ENCODE data around the gene LTBR.
"Not testable (repeated sequence)": the region's sequence is repeated elsewhere in the genome, so short reads cannot be mapped to it uniquely, and the experiment has no call there.

The LTBR gene

GRCh38 chr12:6427796-6428195, 43.8 kb downstream of the LTBR start:
- H3K79me2 ChIP-seq (ENCODE audit: control insufficient read depth, insufficient read depth, low read length); H3K56ac ChIP-seq (ENCODE audit: low read length); H4K8ac ChIP-seq (ENCODE audit: low read depth, low read length); H3K4me2 ChIP-seq (ENCODE audit: low read length); H2AK5ac ChIP-seq (ENCODE audit: low read length); DNase-seq; H3K9ac ChIP-seq (ENCODE audit: low read length); H3K23ac ChIP-seq (ENCODE audit: low read length); H3K36me3 ChIP-seq (ENCODE audit: control insufficient read depth, insufficient read depth, low read length); H3K4ac ChIP-seq (ENCODE audit: low read depth, low read length); H2BK15ac ChIP-seq (replicated peaks; ENCODE audit: low read depth); H3K27me3 ChIP-seq (ENCODE audit: insufficient read depth, low read length, poor library complexity); H3K18ac ChIP-seq (ENCODE audit: low read length); H2BK120ac ChIP-seq (ENCODE audit: low read depth, low read length); H3K4me1 ChIP-seq (ENCODE audit: control insufficient read depth, low read depth, low read length); H3K27ac ChIP-seq (ENCODE audit: low read depth, low read length); H3K79me1 ChIP-seq (ENCODE audit: low read length); H2BK5ac ChIP-seq (ENCODE audit: low read length); H4K5ac ChIP-seq (ENCODE audit: low read length); H3K4me3 ChIP-seq (ENCODE audit: low read length): not testable (repeated sequence)
- WGBS (ENCODE audit: extremely low coverage, insufficient coverage, low lambda C conversion rate) = no CpG with 5 or more reads among the region's 10 CpGs

GRCh38 chr12:6428326-6428725, 44.4 kb downstream of the LTBR start:
- no CpG with 5 or more reads among the region's 3 CpGs for WGBS (ENCODE audit: extremely low coverage, insufficient coverage, low lambda C conversion rate)
- no peaks in the 10 kb centered on the region for H3K79me2 ChIP-seq (ENCODE audit: control insufficient read depth, insufficient read depth, low read length)
- no peaks in the 10 kb centered on the region for H3K36me3 ChIP-seq (ENCODE audit: control insufficient read depth, insufficient read depth, low read length)
- no peak overlapping the region for H3K4me2 ChIP-seq (ENCODE audit: low read length)
- no peak overlapping the region for H2AK5ac ChIP-seq (ENCODE audit: low read length)
- no peak for DNase-seq
- no peak overlapping the region for H4K5ac ChIP-seq (ENCODE audit: low read length)
- H2BK15ac ChIP-seq (replicated peaks; ENCODE audit: low read depth) = no peak overlapping the region
- H3K9ac ChIP-seq (ENCODE audit: low read length) = no peak overlapping the region
- H2BK5ac ChIP-seq (ENCODE audit: low read length) = no peak overlapping the region
- H2BK120ac ChIP-seq (ENCODE audit: low read depth, low read length) = no peak overlapping the region
- no peaks in the 10 kb centered on the region for H3K4me1 ChIP-seq (ENCODE audit: control insufficient read depth, low read depth, low read length)
- H3K23ac ChIP-seq (ENCODE audit: low read length) = no peak overlapping the region
- no peaks in the 10 kb centered on the region for H3K79me1 ChIP-seq (ENCODE audit: low read length)
- H3K4me3 ChIP-seq (ENCODE audit: low read length) = no peak overlapping the region
- no peak overlapping the region for H3K56ac ChIP-seq (ENCODE audit: low read length)
- H4K8ac ChIP-seq (ENCODE audit: low read depth, low read length) = no peak overlapping the region
- H3K18ac ChIP-seq (ENCODE audit: low read length) = no peak overlapping the region
- no peak overlapping the region for H3K4ac ChIP-seq (ENCODE audit: low read depth, low read length)
- no peak overlapping the region for H3K27ac ChIP-seq (ENCODE audit: low read depth, low read length)
- no peaks in the 10 kb centered on the region for H3K27me3 ChIP-seq (ENCODE audit: insufficient read depth, low read length, poor library complexity)

GRCh38 chr12:6430124-6430989, 46.4 kb downstream of the LTBR start:
- Histone ChIP-seq H3K9ac (ENCODE audit: low read length) (no peak overlapping the region), H2BK120ac (ENCODE audit: low read depth, low read length) (no peak overlapping the region), H3K4me1 (ENCODE audit: control insufficient read depth, low read depth, low read length) (no peaks in the 10 kb centered on the region), H3K56ac (ENCODE audit: low read length) (peak overlapping the region; percentile 27), H3K36me3 (ENCODE audit: control insufficient read depth, insufficient read depth, low read length) (no peaks in the 10 kb centered on the region), H2BK5ac (ENCODE audit: low read length) (no peak overlapping the region), H3K4ac (ENCODE audit: low read depth, low read length) (no peak overlapping the region), H4K8ac (ENCODE audit: low read depth, low read length) (no peak overlapping the region), H3K27me3 (ENCODE audit: insufficient read depth, low read length, poor library complexity) (no peaks in the 10 kb centered on the region), H3K79me2 (ENCODE audit: control insufficient read depth, insufficient read depth, low read length) (no peaks in the 10 kb centered on the region), H3K27ac (ENCODE audit: low read depth, low read length) (no peak overlapping the region), H3K18ac (ENCODE audit: low read length) (no peak overlapping the region), H2BK15ac (replicated peaks; ENCODE audit: low read depth) (no peak overlapping the region), H3K23ac (ENCODE audit: low read length) (no peak overlapping the region), H3K4me3 (ENCODE audit: low read length) (no peak overlapping the region), H2AK5ac (ENCODE audit: low read length) (no peak overlapping the region), H3K79me1 (ENCODE audit: low read length) (no peaks in the 10 kb centered on the region), H4K5ac (ENCODE audit: low read length) (no peak overlapping the region), H3K4me2 (ENCODE audit: low read length) (no peak overlapping the region)
- no peak for DNase-seq
- no CpG with 5 or more reads among the region's 19 CpGs for WGBS (ENCODE audit: extremely low coverage, insufficient coverage, low lambda C conversion rate)

GRCh38 chr12:6432991-6433390, 49.0 kb downstream of the LTBR start:
- Histone ChIP-seq H3K18ac (ENCODE audit: low read length) (no peak overlapping the region), H3K27ac (ENCODE audit: low read depth, low read length) (no peak overlapping the region), H4K5ac (ENCODE audit: low read length) (no peak overlapping the region), H4K8ac (ENCODE audit: low read depth, low read length) (no peak overlapping the region), H3K4me1 (ENCODE audit: control insufficient read depth, low read depth, low read length) (no peaks in the 10 kb centered on the region), H3K56ac (ENCODE audit: low read length) (no peak overlapping the region), H2BK120ac (ENCODE audit: low read depth, low read length) (no peak overlapping the region), H3K36me3 (ENCODE audit: control insufficient read depth, insufficient read depth, low read length) (no peaks in the 10 kb centered on the region), H2BK5ac (ENCODE audit: low read length) (no peak overlapping the region), H3K27me3 (ENCODE audit: insufficient read depth, low read length, poor library complexity) (no peaks in the 10 kb centered on the region), H3K9ac (ENCODE audit: low read length) (no peak overlapping the region), H2AK5ac (ENCODE audit: low read length) (no peak overlapping the region), H3K4me2 (ENCODE audit: low read length) (no peak overlapping the region), H3K79me2 (ENCODE audit: control insufficient read depth, insufficient read depth, low read length) (no peaks in the 10 kb centered on the region), H3K4ac (ENCODE audit: low read depth, low read length) (no peak overlapping the region), H3K79me1 (ENCODE audit: low read length) (no peaks in the 10 kb centered on the region), H3K23ac (ENCODE audit: low read length) (no peak overlapping the region), H3K4me3 (ENCODE audit: low read length) (no peak overlapping the region), H2BK15ac (replicated peaks; ENCODE audit: low read depth) (no peak overlapping the region)
- no peak for DNase-seq
- no CpG with 5 or more reads among the region's 5 CpGs for WGBS (ENCODE audit: extremely low coverage, insufficient coverage, low lambda C conversion rate)

- H4K8ac ChIP-seq (ENCODE audit: low read depth, low read length) = no peak overlapping the region
- peak overlapping the region; percentile 60 for H3K4ac ChIP-seq (ENCODE audit: low read depth, low read length)
- H3K27me3 ChIP-seq (ENCODE audit: insufficient read depth, low read length, poor library complexity) = no peaks in the 10 kb centered on the region
- no peak overlapping the region for H3K18ac ChIP-seq (ENCODE audit: low read length)
- no peak overlapping the region for H3K4me3 ChIP-seq (ENCODE audit: low read length)
- no peak overlapping the region for H3K23ac ChIP-seq (ENCODE audit: low read length)
- no peaks in the 10 kb centered on the region for H3K4me1 ChIP-seq (ENCODE audit: control insufficient read depth, low read depth, low read length)
- H3K79me2 ChIP-seq (ENCODE audit: control insufficient read depth, insufficient read depth, low read length) = no peaks in the 10 kb centered on the region
- no peak for DNase-seq
- H3K56ac ChIP-seq (ENCODE audit: low read length) = no peak overlapping the region
- H2BK5ac ChIP-seq (ENCODE audit: low read length) = no peak overlapping the region
- H3K9ac ChIP-seq (ENCODE audit: low read length) = no peak overlapping the region
- no CpG with 5 or more reads among the region's 17 CpGs for WGBS (ENCODE audit: extremely low coverage, insufficient coverage, low lambda C conversion rate)
- H2AK5ac ChIP-seq (ENCODE audit: low read length) = no peak overlapping the region
- no peaks in the 10 kb centered on the region for H3K36me3 ChIP-seq (ENCODE audit: control insufficient read depth, insufficient read depth, low read length)
- no peak overlapping the region for H3K4me2 ChIP-seq (ENCODE audit: low read length)
- no peaks in the 10 kb centered on the region for H3K79me1 ChIP-seq (ENCODE audit: low read length)
- no peak overlapping the region for H4K5ac ChIP-seq (ENCODE audit: low read length)
- no peak overlapping the region for H3K27ac ChIP-seq (ENCODE audit: low read depth, low read length)
- H2BK15ac ChIP-seq (replicated peaks; ENCODE audit: low read depth) = no peak overlapping the region
- no peak overlapping the region for H2BK120ac ChIP-seq (ENCODE audit: low read depth, low read length)
Observed at GRCh38 chr12:6434205-6435140, 50.5 kb downstream of the LTBR start.

Data from mesendoderm (in vitro differentiated cells).